Muscle layer of colon (tissue), 2 donors: Measurements from ENCODE around the gene PRM1.

Experiments used
- H3K27ac ChIP-seq: one replicate; pipeline ENCODE4 v1.7.0; 2013; ENCODE audit warnings: low read depth, mild to moderate bottlenecking, low read length, moderate library complexity
- H3K27me3 ChIP-seq, 2 donors: one replicate each; pipeline ENCODE4 v1.7.0; 2013; ENCODE audit warnings: low read length in 2 of 2, mild to moderate bottlenecking in 2 of 2; ENCODE audit not compliant: insufficient read depth in 2 of 2, control insufficient read depth in 1 of 2
- H3K36me3 ChIP-seq: one replicate; pipeline ENCODE4 v1.7.0; 2013; ENCODE audit warnings: mild to moderate bottlenecking, low read length; ENCODE audit not compliant: insufficient read depth
- H3K4me1 ChIP-seq: one replicate; pipeline ENCODE4 v1.7.0; 2013; ENCODE audit warnings: mild to moderate bottlenecking, low read length; ENCODE audit not compliant: insufficient read depth
- H3K4me3 ChIP-seq, 2 donors: one replicate each; pipeline ENCODE4 v1.7.0; 2013; ENCODE audit warnings: low read length in 2 of 2, low read depth in 1 of 2, mild to moderate bottlenecking in 1 of 2, moderate library complexity in 1 of 2
- H3K9ac ChIP-seq: one replicate; pipeline ENCODE4 v1.7.0; 2013; ENCODE audit warnings: low read length
- H3K9me3 ChIP-seq: one replicate; pipeline ENCODE4 v1.7.0; 2013; ENCODE audit warnings: mild to moderate bottlenecking, low read length
- donor health status: abdominal sarcoma.
- donor health status: Adenocarcinoma of cecum.

Gene PRM1

GRCh38 chr16:11232852-11233726, 48.0 kb downstream of the PRM1 start:
- H3K4me3 ChIP-seq, result no peak overlapping the region
- no peaks in the 10 kb centered on the region for H3K9me3 ChIP-seq
- H3K27me3 ChIP-seq, result no peaks in the 10 kb centered on the region
- H3K9ac ChIP-seq, result no peak overlapping the region
- no peaks in the 10 kb centered on the region for H3K36me3 ChIP-seq
- H3K27ac ChIP-seq, result no peak overlapping the region
- H3K4me1 ChIP-seq, result no peaks in the 10 kb centered on the region

- Histone ChIP-seq H3K36me3 (no peaks in the 10 kb centered on the region), H3K27me3 (no peaks in the 10 kb centered on the region), H3K9ac (no peak overlapping the region), H3K4me3 (no peak overlapping the region), H3K9me3 (no peaks in the 10 kb centered on the region), H3K27ac (no peak overlapping the region), H3K4me1 (no peaks in the 10 kb centered on the region)
These were observed 48.8 kb downstream of the PRM1 start for GRCh38 chr16:11232302-11232851.

DNA sequence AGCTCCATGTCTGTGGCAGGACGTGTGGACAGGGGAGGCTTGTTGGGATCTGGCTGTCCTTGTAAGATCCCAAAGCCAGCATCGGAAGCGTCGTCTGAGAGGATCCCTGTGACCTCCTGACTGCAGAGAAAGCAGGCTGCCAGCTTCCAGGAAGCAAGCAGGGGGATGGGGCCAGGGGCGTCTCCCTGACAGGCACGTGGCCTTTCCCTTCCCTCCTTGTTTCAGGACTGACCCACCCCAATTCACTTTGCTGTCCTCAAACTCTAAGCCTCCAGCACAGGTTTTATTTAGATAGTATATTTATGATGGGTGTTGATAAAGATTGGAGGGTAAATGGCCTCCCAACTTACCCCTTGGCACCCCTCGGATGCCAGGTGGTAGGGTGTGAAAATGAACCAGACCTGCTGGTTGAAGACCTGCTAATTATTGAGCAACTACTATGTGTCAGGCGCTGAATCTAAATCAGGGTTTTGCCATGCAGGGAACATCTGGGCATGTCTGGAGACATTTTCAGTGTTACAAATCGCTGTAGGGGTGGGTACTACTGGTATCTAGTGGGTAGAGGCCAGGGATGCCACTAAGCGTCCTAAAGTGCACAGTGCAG, 49.7 kb downstream of the PRM1 start:
- no peaks in the 10 kb centered on the region for H3K36me3 ChIP-seq
- no peak overlapping the region for H3K27ac ChIP-seq
- no peaks in the 10 kb centered on the region for H3K9me3 ChIP-seq
- H3K4me3 ChIP-seq, result no peak overlapping the region
- no peaks in the 10 kb centered on the region for H3K4me1 ChIP-seq
- no peaks in the 10 kb centered on the region for H3K27me3 ChIP-seq
- H3K9ac ChIP-seq, result no peak overlapping the region
